Measurements from ENCODE around the gene BNIP5. TPM values are rescaled to one million over a fixed set of nuclear protein-coding genes. Genes with fewer than 3 reads are reported as not detected.

Gene BNIP5
- total and polyA plus RNA-seq, 2 of the 13 experiments (the other 11 are each of a cell fraction or from before 2014, with no cell fraction given), result not detected

DNA sequence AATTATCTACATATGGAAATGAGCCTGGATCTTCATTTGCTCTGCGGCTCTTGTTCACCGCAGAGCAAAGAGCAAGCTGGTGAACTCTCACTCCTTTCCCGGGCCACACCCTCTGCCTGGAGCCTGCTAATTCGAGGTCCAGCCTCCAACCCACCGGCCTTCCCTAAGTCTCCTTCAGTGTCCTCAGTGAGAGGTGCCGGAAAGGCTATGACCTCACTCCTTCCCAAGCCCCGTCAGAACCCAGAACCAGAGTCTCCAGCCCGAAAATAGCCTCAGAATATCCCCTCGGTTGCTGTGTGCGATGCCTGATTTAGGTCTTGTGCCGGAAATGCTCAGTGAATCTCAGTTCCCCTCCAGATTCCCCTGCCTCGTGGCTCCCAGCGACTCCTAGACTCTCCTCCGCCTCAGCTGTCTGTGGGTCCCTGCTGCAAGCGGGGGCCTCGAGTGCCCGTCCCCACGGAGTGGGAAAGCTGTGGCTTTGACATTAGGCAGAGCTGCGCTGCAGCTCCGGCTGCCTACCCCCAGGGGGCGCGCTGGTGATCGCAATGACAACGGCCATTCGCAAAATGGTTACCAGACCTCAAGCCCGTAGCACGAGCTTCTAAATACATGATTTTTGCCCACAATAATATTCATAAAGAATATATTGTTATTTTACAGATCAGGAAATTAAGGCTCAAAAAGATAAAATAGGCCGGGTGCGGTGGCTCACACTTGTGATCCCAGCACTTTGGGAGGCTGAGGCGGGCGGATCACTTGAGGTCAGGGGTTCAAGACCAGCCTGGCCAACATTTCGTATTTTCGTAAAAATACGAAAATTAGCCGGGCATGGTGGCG lies 4.1 kb upstream of the BNIP5 start (continued):
- TF ChIP-seq, protein P1, sequence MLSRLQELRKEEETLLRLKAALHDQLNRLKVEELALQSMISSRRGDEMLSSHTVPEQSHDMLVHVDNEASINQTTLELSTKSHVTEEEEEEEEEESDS (CRISPR knock-in tag; IDR thresholded peaks at IDR 0.05; ENCODE audit: borderline replicate concordance), result peak; percentile 61; the same call in 1 of the 2 replicates
- TF ChIP-seq FOXO1 (CRISPR knock-in tag; IDR thresholded peaks at IDR 0.05), result no peak
- no peak for TF ChIP-seq ZNF749 (CRISPR knock-in tag; IDR thresholded peaks at IDR 0.05; ENCODE audit: borderline replicate concordance)
- TF ChIP-seq ZNF776 (CRISPR knock-in tag; IDR thresholded peaks at IDR 0.05), result no peak
- no peak for TF ChIP-seq ZNF317 (CRISPR knock-in tag; IDR thresholded peaks at IDR 0.05)
- no peak for TF ChIP-seq SETDB1 (CRISPR knock-in tag; IDR thresholded peaks at IDR 0.05; ENCODE audit: borderline replicate concordance)
- no peak for TF ChIP-seq SMYD3 (CRISPR knock-in tag; IDR thresholded peaks at IDR 0.05)
- TF ChIP-seq KDM5B (CRISPR knock-in tag; IDR thresholded peaks at IDR 0.05; ENCODE audit: borderline replicate concordance), result 0 out of 2 replicates have a peak, but pooled peaks have one; percentile 43
- TF ChIP-seq TCF7 (IDR thresholded peaks at IDR 0.05; ENCODE audit: low read depth), result no peak
- TF ChIP-seq, protein P2, sequence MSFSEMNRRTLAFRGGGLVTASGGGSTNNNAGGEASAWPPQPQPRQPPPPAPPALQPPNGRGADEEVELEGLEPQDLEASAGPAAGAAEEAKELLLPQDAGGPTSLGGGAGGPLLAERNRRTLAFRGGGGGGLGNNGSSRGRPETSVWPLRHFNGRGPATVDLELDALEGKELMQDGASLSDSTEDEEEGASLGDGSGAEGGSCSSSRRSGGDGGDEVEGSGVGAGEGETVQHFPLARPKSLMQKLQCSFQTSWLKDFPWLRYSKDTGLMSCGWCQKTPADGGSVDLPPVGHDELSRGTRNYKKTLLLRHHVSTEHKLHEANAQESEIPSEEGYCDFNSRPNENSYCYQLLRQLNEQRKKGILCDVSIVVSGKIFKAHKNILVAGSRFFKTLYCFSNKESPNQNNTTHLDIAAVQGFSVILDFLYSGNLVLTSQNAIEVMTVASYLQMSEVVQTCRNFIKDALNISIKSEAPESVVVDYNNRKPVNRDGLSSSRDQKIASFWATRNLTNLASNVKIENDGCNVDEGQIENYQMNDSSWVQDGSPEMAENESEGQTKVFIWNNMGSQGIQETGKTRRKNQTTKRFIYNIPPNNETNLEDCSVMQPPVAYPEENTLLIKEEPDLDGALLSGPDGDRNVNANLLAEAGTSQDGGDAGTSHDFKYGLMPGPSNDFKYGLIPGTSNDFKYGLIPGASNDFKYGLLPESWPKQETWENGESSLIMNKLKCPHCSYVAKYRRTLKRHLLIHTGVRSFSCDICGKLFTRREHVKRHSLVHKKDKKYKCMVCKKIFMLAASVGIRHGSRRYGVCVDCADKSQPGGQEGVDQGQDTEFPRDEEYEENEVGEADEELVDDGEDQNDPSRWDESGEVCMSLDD (CRISPR knock-in tag; IDR thresholded peaks at IDR 0.05; ENCODE audit: borderline replicate concordance), result no peak
- no peak for TF ChIP-seq REXO4 (CRISPR knock-in tag; IDR thresholded peaks at IDR 0.05; ENCODE audit: borderline replicate concordance)
- TF ChIP-seq, protein P3, sequence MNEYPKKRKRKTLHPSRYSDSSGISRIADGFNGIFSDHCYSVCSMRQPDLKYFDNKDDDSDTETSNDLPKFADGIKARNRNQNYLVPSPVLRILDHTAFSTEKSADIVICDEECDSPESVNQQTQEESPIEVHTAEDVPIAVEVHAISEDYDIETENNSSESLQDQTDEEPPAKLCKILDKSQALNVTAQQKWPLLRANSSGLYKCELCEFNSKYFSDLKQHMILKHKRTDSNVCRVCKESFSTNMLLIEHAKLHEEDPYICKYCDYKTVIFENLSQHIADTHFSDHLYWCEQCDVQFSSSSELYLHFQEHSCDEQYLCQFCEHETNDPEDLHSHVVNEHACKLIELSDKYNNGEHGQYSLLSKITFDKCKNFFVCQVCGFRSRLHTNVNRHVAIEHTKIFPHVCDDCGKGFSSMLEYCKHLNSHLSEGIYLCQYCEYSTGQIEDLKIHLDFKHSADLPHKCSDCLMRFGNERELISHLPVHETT (CRISPR knock-in tag; conservative IDR thresholded peaks at IDR 0.05), result no peak
- 0 out of 2 replicates have a peak, but pooled peaks have one; percentile 22 for TF ChIP-seq ZNF550 (CRISPR knock-in tag; IDR thresholded peaks at IDR 0.05; ENCODE audit: borderline replicate concordance)
- no peak for TF ChIP-seq ZNF235 (CRISPR knock-in tag; IDR thresholded peaks at IDR 0.05; ENCODE audit: borderline replicate concordance)
- TF ChIP-seq ZFP62 (CRISPR knock-in tag; IDR thresholded peaks at IDR 0.05), result no peak
- TF ChIP-seq SAFB2 (CRISPR knock-in tag; IDR thresholded peaks at IDR 0.05; ENCODE audit: borderline replicate concordance, low read depth), result no peak
- no peak for TF ChIP-seq MBNL3 (CRISPR knock-in tag; conservative IDR thresholded peaks at IDR 0.05)
- TF ChIP-seq, protein P4, sequence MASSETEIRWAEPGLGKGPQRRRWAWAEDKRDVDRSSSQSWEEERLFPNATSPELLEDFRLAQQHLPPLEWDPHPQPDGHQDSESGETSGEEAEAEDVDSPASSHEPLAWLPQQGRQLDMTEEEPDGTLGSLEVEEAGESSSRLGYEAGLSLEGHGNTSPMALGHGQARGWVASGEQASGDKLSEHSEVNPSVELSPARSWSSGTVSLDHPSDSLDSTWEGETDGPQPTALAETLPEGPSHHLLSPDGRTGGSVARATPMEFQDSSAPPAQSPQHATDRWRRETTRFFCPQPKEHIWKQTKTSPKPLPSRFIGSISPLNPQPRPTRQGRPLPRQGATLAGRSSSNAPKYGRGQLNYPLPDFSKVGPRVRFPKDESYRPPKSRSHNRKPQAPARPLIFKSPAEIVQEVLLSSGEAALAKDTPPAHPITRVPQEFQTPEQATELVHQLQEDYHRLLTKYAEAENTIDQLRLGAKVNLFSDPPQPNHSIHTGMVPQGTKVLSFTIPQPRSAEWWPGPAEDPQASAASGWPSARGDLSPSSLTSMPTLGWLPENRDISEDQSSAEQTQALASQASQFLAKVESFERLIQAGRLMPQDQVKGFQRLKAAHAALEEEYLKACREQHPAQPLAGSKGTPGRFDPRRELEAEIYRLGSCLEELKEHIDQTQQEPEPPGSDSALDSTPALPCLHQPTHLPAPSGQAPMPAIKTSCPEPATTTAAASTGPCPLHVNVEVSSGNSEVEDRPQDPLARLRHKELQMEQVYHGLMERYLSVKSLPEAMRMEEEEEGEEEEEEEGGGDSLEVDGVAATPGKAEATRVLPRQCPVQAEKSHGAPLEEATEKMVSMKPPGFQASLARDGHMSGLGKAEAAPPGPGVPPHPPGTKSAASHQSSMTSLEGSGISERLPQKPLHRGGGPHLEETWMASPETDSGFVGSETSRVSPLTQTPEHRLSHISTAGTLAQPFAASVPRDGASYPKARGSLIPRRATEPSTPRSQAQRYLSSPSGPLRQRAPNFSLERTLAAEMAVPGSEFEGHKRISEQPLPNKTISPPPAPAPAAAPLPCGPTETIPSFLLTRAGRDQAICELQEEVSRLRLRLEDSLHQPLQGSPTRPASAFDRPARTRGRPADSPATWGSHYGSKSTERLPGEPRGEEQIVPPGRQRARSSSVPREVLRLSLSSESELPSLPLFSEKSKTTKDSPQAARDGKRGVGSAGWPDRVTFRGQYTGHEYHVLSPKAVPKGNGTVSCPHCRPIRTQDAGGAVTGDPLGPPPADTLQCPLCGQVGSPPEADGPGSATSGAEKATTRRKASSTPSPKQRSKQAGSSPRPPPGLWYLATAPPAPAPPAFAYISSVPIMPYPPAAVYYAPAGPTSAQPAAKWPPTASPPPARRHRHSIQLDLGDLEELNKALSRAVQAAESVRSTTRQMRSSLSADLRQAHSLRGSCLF (CRISPR knock-in tag; IDR thresholded peaks at IDR 0.05; ENCODE audit: borderline replicate concordance), result no peak
- TF ChIP-seq ZNF180 (CRISPR knock-in tag; IDR thresholded peaks at IDR 0.05; ENCODE audit: borderline replicate concordance, low read depth), result no peak
- no peak for TF ChIP-seq NPAS2 (CRISPR knock-in tag; IDR thresholded peaks at IDR 0.05; ENCODE audit: borderline replicate concordance)

All from HepG2 (cell line).